ENCODE measurements around the gene GRAMD4. TPM values are rescaled to one million over a fixed set of nuclear protein-coding genes. Genes with fewer than 3 reads are reported as not detected.

Gene GRAMD4
- total RNA-seq, 1 experiment from 2014 or later: 19.8 TPM

- no peak overlapping the region for H2AFZ ChIP-seq (ENCODE audit: low read length)
- no peak overlapping the region for H3K23ac ChIP-seq (ENCODE audit: insufficient read length, low read depth, low read length)
- H3K27me3 ChIP-seq (ENCODE audit: insufficient read depth, low read length): no peaks in the 10 kb centered on the region
- H3K14ac ChIP-seq (ENCODE audit: insufficient read depth, low read length): no peak overlapping the region
- no peak for DNase-seq
- H3K23me2 ChIP-seq (ENCODE audit: insufficient read length, low read depth, low read length, poor library complexity, severe bottlenecking): no peaks in the 10 kb centered on the region
- peaks cover 15 to 21% of the 10 kb centered on the region in 2 experiments for H3K4me1 Mint-ChIP-seq
- no peak overlapping the region for H2BK12ac ChIP-seq (ENCODE audit: insufficient read length, low read depth, low read length)
- no peak overlapping the region for H4K8ac ChIP-seq (replicated peaks; ENCODE audit: insufficient read length, low read depth, low read length)
- H3K4me2 ChIP-seq (ENCODE audit: insufficient read depth, insufficient read length, low read length): no peak overlapping the region
- H3K4ac ChIP-seq (ENCODE audit: low read depth, low read length): no peak overlapping the region
- H3K9me3 ChIP-seq (ENCODE audit: control insufficient read depth, low read depth, low read length): no peaks in the 10 kb centered on the region
- H2BK5ac ChIP-seq (ENCODE audit: insufficient read length, low read length): no peak overlapping the region
- H4K5ac ChIP-seq (ENCODE audit: insufficient read length, low read depth, low read length): no peak overlapping the region
- peaks cover 0 to 4% of the 10 kb centered on the region in 2 experiments; a peak in 1 of 5 replicates for H3K9me3 Mint-ChIP-seq
- no peaks in the 10 kb centered on the region for H3K36me3 Mint-ChIP-seq (ENCODE audit: insufficient read depth in 1 of 3, low read depth in 3 of 3)
- no peak overlapping the region for H2BK15ac ChIP-seq (ENCODE audit: low read depth, low read length)
- H3T11ph ChIP-seq (ENCODE audit: low read length): no peak overlapping the region
- H4K20me1 ChIP-seq (ENCODE audit: control insufficient read depth, insufficient read depth, insufficient read length): no peaks in the 10 kb centered on the region
- no peak overlapping the region for H3K4me3 Mint-ChIP-seq
- no peak overlapping the region for H3K27ac ChIP-seq (ENCODE audit: insufficient read length, low read depth, low read length)
- no peaks in the 10 kb centered on the region for H3K4me1 ChIP-seq (ENCODE audit: insufficient read depth, low read length)
- no peak overlapping the region for H4K91ac ChIP-seq (ENCODE audit: insufficient read length, low read depth, low read length)
- no peak overlapping the region for H2BK120ac ChIP-seq (ENCODE audit: low read depth, low read length, poor library complexity, severe bottlenecking)
- no peaks in the 10 kb centered on the region for H3K27me3 Mint-ChIP-seq (ENCODE audit: low read depth)
- no peak overlapping the region for H3K56ac ChIP-seq (ENCODE audit: insufficient read length, low read depth, low read length)
- no CpG with 5 or more reads among the region's 7 CpGs for WGBS (ENCODE audit: extremely low coverage, insufficient read length, low lambda C conversion rate)
- H3K27ac Mint-ChIP-seq: no peak overlapping the region
- no peak for TF ChIP-seq CTCF (conservative IDR thresholded peaks at IDR 0.05)
- no peaks in the 10 kb centered on the region for H3K79me1 ChIP-seq (ENCODE audit: insufficient read depth, low read depth, low read length, poor library complexity, severe bottlenecking)
- H2BK20ac ChIP-seq (ENCODE audit: low read depth, low read length, poor library complexity, severe bottlenecking): no peak overlapping the region
- H3K9ac ChIP-seq (ENCODE audit: extremely low read depth, insufficient read length, low read length): no peak overlapping the region
- H3K18ac ChIP-seq (ENCODE audit: insufficient read length, low read depth, low read length): no peak overlapping the region
- H3K79me2 ChIP-seq (ENCODE audit: insufficient read depth, low read length): no peaks in the 10 kb centered on the region
- no peak overlapping the region for H2AK5ac ChIP-seq (ENCODE audit: insufficient read length, low read length)
Measured at GRCh38 chr22:46611189-46611588, 9.0 kb upstream of the GRAMD4 start.

All from H9 (cell line).